Stimulated activated CD8-positive, alpha-beta memory T cell treated with anti-CD3 and anti-CD28 coated beads, Interleukin-4, amount 100 ng/mL, for 48 hours (primary cell): Measurements from ENCODE around the gene ANKS1B.

ENCODE experiments used
- DNase-seq: peaks from one replicate; pipeline ENCODE4 v3.0.0-alpha.2; 2020

ANKS1B gene

DNA sequence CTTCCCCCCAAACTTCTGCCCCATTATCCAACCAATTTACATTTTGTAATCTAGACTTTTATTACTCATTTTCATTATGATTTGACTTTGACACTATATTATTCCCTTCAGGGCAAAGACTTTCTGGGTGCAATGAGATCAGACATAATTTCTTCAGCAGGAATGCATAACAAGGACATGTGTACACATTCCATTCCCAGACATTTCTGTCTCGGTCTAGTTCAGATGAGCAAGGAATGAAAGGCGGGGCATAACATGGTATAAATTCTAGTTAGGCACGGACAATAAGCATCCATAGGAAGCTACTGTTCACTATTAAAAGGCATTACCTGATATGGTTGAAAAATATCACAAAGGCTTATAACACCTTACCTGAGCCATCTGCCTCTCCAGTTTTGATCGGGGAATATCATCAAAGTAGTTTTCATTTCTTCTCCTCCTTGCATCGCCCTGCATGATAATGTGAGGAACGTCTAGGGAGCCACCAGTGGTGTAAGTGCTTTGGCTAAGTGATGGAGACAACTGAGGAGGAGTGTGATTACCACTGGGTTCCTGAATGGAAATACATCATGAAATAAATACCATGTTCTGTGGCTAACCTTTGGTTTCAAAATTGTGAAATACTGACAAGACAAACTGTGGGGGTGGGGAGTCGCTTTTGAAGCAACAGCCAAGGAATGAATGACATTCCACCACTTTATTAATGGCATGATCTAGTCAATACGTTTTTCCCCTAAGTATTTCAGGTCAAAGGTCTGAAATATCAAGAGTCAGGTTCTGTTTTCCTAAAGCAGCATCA, 1155.7 kb downstream of the ANKS1B start:
- DNase-seq, result no peak

DNA sequence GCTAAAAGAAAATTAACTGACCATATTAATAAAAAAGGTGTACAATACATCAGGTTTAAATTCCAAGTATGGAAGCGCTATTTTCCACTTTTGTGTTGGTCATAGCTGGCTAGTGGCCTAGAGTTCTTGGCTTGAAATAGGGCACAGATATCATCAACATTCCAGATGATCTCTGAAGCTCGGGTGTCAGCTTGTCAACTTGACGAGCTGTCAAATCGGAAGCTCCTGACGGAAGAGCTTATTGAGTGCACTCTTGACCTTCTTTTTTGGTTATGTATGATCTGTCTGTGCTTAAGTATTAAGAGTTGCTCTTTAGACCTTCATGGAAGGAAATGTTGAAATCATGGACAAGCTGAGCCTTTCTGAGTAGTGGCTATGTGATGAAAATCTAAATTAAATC, 1161.7 kb downstream of the ANKS1B start:
- DNase-seq, result no peak

DNA sequence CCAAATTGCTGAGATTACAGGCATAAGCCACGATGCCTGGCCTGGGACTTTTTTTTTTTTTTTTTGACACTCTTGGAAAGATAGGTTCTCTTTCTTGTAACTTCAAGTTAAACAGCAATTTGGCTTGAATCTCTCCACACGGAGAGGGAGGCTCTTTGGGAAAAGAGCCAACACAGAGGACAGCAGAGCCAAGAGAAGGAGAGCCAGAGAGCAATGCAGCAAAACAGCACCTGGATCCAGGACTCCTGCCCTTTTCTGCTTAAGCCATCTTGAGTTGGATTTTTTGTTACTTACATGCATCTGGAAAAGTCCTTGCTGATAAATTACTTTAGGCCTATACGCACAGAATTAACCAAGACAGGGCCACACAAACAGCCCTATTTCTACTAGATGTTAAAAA, 1162.9 kb downstream of the ANKS1B start:
- DNase-seq, result no peak

DNA sequence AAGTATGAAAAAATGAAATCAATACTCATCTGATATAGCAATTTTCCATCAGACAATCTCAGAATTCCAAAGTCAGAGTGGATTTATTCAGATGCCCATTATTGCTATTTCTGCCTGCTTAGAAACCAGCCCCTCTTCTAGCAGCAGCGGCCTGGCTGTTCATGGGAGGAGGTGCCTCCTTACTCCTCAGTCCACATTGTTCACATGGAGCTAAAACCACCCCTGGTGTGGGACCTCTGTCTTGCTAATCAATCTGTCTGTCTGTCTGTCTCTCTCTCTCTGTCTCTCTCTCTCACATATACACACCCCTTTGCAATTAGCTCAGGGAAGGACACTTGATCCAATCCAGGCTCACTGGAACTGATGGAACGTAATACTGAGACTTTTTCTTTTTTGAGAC, 1163.5 kb downstream of the ANKS1B start:
- no peak for DNase-seq

DNA sequence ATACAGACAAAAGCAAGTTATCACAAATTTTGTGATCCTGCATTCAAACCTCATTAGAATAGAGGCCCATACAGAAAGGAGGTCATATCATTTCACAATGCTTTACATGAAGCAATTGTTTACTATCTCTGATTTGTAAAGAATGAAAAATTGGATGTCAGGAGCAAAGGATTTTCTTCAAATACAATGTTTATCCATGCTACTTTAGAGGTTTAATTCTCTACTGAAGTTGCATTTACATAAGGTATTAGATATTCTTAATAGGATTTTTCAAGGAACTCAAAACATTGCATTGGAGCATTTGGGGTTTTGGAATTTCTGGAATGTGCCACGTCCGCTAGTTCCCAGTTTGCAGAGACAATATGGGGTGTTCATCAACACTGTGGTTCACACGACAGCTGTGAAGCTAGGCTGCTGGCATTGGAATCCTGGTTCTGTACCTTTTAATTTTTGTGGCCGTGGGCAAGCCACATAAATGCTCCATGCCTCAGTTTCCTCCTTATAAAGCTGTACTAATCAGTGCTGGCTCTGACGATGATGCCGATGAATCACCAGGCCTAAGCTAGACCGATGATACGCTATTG, 1164.8 kb downstream of the ANKS1B start:
- DNase-seq, result no peak

DNA sequence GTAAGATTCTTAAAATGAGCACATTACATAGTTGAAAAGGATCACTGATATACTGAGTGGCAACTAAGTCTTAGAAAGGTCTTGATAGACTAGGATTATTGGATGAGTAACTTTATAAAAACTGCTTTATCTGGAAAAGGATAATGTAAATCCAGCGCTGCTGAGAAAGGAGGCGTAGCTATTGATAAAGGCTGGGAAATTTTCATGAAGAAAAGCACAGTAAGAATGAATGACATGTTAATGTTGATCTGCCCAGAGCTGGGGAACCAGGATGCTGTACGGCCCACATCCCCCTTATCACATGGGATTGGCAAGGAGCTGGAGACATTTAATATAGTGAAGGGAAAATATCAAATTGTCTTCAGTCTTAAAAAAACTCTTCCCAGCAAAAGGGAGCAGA, 1165.7 kb downstream of the ANKS1B start:
- DNase-seq, result no peak

DNA sequence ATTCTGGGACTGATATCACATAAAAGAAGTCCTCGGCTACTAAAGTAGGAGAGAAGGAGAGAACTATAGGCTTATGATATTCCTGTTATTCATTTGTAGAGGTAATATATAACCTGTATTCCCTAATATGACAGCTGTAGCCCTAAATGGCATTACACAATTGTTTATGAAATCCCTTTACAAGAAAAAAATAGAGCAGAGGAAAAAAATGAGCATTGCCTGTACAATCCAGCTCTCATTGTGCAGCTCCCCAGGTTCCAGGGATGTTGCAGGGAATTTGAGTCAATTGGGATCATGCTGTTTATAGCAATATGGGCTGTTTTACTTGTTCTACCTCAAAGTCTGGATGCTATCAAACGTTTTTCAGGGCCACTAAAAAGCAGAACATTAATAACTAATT, 1166.5 kb downstream of the ANKS1B start:
- no peak for DNase-seq

DNA sequence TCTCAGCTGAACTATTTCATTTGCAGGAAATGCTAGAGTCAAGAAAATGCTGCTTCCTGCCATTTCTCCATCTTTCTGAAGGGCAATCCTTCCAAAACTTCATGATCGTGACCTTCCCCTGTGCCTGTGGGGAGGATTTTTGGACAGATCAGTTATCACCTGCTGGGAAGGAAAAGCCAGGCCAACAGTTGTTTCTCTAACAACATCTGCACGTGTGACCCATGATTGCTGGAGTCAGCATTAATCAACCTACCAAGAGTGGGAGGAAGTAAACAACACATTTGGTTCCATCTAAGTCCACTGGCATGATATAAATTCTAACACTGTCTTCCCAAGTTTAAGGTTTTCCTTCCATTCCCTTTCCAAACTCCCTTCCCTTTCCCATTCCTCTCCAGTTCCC, 1167.0 kb downstream of the ANKS1B start:
- DNase-seq, result no peak

DNA sequence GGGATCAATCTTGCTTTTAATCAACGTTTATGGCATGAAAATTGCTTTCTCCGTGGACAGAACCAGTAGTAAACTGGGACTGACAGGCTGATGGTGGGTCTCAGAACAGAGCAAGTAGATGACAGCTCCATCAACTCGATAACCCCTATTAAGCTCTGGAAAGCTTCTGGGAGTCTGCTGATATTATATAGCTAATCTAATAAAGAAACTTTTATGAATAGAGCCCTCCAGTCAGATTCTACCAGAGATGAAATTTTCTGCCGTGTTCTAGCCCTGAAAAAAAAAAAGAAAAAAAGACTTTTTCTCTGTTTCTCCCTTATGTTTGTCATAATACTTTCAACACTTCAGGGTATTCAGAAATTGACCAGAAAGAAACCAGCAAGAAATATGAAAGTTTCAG, 1168.0 kb downstream of the ANKS1B start:
- DNase-seq, result no peak

DNA sequence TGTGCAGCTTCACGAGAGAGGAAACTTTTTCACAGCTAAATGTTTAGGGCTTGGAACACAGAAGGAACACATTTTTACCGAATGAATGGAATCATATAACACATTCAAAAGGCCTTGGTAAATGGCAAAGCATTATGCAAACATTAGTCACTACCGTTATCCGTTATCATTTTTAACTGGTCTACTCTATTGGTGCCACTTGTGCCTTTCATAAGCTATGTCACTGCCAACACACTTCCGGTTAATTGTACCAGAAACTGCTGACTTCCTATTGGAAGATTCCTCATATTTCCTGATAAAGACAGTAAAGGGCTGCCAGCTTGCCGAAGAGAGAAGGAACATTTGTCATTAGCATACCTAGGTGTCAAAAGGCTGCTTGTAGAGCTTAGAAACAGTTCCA, 1170.5 kb downstream of the ANKS1B start:
- no peak for DNase-seq

DNA sequence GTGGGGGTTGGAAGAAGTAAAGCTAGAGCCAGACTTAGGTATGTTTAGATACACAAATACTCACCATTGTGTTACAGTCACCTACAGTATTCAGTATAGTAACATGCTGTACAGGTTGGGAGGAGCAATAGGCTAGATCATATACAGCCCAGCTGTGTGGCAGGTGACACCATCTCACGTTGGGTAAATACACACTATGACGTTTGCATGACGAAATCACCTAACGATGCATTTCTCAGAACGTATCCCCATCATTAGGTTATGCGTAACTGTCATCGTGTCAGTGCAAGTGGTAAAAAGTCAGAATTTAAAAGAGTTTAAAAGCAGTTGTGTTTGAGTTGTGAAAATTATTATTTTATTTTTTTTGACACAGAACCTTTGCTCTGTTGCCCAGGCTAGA, 1172.5 kb downstream of the ANKS1B start:
- DNase-seq, result no peak

DNA sequence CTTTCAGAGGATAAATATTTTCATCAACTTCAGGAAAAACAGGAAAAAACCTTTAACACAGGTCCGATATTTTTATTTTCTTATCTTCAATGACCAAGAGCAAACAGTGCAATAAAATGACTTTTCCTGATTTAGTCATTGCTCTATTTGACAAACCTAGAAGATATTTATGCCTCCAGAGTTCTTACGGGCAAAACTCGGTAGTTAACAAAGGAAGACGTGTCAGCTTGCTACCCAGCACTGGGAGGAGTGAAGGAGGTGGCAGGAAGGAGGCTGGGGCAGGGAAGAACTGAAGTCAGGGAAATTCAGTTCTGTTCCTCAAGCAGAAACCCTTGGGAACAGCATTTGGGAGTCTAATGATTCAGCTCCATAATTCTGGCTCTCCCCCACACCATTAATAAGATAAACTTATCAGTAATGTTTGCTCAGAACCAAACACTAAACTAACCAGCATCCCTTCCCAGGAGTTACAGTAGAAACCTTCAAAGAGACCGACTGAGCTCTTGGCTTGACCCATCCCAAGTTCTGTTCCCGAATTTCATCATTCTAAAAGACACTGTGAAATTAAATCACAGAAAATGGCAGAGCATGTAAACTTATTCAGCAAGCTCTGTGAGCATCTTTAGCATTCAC, 1176.4 kb downstream of the ANKS1B start:
- no peak for DNase-seq

DNA sequence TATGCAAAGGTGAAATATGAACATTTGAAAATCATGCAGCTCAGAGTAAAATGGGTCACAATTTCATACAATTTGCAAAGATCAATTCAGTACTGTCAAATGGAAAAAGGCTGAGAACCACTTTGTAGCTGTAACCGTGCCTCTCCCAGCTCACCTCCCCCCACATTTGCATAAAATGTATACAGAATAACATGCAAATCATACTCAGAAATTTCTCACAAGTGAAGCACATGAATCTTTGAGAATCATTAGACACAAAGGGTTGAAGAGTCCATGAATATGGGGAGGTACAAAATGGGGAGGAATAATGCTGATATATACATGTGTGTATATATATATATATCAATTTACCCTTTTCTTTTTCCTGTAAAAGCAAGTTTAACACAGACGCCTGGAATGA, 1177.5 kb downstream of the ANKS1B start:
- no peak for DNase-seq

DNA sequence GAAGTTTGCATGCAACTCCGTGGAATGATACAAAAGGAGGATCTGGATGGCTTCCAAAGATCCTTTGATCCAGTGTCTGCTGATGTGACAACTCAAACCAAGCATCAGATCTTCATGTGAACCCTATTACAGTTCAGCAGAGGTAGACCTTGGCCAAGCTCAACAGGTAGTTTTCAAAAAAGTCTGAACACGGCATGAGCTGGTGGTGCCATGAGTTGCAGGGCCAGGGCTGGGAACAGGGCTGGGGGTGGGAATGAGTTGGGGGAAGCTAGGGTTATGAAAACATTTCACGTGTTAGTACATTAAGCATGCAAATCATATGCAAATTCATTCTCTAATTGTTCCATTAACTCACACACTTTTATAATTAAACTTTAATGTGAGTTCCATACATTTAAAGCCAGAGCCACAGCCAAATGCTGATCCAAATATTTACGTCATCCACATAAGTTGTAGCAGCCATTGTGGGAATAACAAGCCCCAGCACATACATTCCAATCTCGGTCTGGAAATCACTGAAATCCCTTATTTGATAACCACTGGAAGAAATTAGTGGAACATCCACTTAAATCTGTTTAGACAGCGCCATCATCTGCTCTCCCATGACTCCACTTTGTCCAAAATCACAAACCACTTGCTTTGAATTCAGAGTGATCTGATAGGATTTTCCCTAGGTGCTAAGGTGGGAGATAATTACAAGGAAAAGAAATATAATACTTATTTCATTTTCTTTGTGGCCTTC, 1181.1 kb downstream of the ANKS1B start:
- no peak for DNase-seq

DNA sequence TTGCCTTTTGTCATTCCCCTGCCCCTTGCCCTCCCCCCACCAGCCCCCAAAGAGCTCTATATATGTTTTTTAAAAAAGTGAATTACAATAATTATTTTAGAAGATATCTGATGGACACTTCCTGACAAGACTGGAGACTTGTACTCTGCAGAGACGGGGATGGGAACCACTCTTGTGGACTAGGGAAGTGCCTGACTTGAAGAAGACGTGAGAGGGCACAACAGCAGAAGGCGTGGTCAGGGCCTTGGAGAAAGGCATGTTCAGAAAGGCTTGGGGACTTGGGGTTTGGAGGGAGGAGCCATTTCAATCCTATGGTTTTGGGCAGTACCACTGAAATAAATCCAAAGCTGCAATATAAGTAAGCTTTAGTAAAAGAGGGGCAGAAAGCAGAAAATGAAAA, 1184.9 kb downstream of the ANKS1B start:
- DNase-seq, result no peak

DNA sequence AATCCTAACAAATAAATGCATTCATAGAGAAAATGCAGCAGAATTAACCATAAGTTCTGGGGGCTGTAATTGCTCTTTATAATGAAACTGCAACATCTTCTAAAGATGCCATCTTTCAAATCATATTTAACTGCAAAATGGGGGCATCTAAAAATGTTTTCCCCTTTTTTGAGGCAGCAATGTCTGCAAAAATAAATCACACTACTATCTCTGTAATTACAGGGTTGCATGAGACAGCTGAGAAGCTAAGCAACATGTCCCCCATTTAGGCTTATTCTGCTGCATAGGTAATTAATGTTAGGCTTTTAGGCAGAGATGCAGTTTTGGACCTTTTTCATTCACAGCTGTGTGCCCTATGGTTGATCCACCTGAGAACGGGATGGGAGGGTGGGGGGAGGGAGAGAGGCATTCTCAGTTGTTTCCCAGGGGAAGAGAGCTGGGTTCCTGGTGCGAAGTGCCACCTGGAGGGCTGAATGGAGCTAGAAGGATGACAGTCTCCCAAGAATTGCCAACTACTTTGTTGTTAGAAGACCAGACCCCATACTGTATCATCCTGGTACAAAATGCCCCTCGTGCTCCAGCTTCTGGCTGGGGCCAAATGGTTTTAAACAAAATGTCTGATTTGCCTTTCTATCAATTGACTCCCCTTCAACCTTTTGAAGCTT, 1185.5 kb downstream of the ANKS1B start:
- no peak for DNase-seq

DNA sequence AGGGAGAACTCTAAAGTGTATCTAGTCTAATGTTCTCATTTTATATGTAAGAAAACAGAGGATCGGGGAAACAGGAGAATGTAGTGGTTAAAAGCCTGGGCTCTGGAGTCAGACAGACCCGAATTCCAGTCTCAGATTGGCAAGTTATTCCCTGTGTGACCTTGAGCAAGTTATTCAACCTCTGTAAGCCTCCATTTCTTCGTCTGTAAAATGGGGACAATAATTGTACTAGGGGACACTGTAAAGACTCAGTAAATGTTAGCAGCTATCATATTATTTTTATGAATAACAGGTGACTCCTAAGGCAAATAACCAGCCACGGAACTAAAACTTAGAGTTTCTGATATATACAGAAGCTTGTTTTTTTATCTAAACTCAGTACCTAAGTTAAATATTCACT, 1187.5 kb downstream of the ANKS1B start:
- no peak for DNase-seq

DNA sequence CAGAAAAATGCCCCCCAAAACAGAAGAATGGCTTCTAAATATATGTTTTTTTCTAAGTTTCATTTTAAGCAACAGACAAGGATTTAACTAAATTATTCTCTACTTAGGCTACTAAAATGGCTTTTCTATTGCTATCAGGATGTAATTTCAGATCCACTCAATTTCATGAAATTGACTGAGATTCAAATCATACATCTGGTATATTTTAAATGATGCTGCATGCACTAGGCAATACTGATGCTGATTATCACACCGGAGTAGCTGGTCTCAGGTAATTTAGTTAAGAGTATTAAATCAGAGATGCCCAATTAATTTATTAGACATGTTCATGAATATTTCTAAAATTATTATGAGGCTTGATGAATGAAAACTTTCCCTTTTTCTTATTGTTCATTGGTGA, 1188.0 kb downstream of the ANKS1B start:
- DNase-seq, result no peak

DNA sequence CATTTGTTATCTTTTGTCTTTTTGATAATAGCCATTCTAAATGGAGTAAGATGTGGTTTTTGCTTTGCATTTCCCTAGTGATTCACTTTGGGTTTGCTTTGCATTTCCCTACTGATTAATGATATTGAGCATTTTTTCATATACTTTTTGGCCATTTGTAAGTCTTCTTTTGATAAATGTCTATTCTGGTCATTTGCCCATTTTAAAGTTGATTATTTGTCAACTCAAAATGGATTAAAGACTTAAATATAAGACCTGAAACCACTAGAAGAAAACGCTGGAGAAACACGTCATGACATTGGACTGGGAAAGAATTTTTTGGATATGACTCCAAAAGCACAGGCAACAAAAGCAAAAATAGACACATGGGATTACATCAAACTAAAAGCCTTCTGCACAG, 1191.6 kb downstream of the ANKS1B start:
- DNase-seq, result no peak

DNA sequence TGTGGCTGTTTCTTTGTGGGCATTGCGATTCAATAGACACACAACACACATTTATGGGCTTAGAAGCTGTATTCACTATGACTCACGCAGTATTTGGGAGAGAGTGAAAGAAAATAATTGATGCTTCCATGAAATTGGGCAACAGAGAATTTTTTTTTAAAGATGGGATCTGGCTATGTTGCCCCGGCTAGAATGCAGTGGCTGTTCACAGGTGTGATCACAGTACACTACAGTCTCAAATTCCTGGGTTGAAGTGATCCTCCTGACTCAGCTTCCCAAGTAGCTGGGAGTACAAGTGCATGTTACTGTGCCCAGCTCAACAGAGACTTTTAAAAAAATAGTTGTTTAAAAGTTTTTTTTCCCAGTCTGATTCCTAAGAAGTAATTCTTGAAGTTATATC, 1193.3 kb downstream of the ANKS1B start:
- DNase-seq, result no peak

DNA sequence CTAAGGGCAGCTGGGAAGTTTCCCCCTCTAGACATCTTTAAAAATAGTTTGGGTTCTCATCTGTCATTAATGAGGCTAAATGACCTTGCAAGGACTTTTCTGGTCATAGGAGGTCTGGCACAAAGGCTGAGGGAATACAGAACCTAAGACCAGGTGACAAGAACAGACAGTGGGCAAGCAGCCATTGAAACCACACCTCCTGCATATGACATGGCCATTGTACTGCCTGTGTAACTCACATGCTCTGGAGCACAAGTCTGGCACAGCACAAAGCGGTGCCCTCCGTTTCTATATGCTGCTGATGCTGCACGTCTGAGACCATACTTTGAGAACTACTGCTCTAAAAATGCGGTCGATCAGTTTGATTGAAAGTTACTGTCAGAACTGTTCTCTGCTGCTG, 1196.3 kb downstream of the ANKS1B start:
- no peak for DNase-seq

DNA sequence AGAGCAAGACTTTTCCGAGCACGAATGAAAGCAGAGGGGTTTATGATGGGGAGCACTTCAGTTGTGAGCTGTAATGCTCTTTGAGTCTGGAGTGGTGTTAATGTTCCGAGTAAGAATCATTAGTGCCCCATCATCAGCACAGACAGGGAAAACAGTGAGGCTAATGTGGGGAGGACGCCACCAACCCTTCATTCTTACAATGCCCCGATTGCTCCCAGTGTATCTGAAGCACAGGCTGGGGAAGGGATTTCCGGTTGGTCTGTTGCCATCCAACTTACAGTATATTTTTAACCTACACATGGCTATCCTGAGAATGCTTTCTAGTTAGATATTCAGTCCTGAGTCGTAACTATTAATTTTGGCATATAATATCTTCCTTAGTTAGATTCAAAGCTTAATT, 1198.1 kb downstream of the ANKS1B start:
- no peak for DNase-seq

DNA sequence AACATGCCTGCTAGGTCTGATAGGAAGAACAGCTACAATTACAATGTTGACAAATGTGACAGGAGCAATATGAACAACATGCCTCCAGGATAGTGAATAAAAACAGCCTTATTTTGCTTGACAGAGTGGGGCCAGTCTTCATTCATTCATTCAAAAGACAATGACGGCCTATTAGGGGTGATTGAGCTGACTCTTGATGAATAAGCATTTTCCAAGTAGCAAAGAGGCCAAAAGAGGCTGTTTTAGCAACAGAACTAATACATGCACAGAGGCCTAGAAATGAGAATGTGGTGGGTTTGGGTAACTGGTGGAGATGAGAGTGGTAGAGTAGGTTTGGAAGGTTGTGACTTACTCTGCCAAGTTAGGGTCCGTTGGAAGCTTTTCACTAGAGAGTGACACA, 1201.3 kb downstream of the ANKS1B start:
- no peak for DNase-seq
